ENCODE measurements around the gene KIF26B. TPM values are rescaled to one million over a fixed set of nuclear protein-coding genes. Genes with fewer than 3 reads are reported as not detected.
"Not testable (repeated sequence)": the region's sequence is repeated elsewhere in the genome, so short reads cannot be mapped to it uniquely, and the experiment has no call there.

KIF26B gene
- total RNA-seq, 1 donor from 2014 or later: 0.02 TPM

DNA sequence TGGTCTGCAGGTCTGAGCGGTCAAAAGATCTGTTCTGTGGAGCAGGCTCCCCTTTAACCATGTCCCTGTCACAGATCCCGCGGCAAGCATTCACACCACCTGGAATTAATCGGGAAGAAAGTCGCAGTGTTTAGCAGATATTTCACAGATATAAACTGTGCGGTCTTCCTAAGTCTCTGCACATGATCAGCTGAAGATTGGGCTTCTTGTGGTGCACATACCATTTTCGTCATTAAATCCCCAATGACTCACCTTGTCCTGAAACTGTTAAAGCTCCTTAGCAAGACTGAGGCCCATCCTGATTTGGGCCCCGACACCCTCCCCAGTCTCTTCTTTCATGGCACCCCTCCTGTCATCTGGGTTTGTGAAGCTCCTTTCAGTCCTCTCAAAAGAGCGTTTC is 158.8 kb downstream of the KIF26B start:
- intact Hi-C loops (cut with micrococcal nuclease): no loop called here

DNA sequence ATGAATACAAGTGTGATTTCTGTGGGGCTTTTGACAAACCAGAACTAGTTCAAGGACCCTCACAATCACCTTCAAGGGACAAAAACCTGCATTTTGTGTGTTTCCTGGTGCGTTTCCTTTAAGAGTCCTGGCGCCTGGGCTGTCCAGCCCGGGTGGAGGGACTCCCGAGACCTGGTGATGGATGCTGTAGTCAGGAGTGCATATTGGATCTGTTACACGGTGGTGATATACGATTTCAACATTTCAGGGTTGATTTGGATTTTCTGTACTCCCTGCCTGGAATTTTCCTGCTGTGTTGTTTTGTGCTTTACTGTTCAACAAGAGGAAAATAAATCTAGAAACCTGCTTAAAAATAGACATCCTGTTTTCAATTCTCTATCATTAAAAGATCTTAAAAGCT is 162.0 kb downstream of the KIF26B start:
- intact Hi-C loops (cut with micrococcal nuclease): no loop called here

DNA sequence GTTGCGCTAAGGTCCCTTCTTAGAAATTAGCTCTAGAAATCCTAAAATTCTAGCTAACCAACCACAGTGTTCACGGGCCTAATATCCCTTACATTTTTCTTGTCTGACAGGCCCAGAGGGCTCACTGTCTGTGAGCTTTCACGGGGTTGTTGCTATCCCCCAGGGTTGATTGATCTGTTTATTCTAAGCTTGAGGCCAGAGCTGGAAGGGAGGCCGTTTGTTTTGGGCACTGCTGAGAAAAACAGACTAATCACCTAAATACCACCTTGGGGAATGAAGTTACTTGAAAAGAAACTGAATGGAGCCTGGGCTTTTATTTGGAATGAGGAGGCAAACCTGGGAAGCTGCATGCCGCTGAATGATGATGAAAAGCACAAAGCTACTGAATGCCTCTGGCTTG is 162.4 kb downstream of the KIF26B start:
- intact Hi-C loops (cut with micrococcal nuclease): no loop called here

DNA sequence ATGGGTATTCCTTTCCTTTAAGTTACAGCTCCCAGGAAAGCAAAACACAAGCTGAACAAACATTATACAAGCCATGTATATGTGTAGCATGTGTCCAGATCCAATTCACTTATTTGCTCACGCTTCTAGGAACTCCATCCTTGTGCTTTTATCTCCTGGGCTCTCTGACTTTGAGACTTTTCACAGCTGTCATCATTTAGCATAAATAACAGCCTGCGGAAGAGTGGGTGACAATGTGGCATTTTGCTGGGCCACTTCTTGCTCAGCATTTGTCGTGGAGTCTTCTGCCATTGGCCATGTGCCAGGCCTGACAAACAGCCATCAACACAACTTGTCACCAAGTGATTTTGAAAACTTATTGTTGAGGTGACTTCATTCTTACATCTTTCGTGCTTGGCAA is 164.3 kb downstream of the KIF26B start:
- intact Hi-C loops (cut with micrococcal nuclease): no loop called here

DNA sequence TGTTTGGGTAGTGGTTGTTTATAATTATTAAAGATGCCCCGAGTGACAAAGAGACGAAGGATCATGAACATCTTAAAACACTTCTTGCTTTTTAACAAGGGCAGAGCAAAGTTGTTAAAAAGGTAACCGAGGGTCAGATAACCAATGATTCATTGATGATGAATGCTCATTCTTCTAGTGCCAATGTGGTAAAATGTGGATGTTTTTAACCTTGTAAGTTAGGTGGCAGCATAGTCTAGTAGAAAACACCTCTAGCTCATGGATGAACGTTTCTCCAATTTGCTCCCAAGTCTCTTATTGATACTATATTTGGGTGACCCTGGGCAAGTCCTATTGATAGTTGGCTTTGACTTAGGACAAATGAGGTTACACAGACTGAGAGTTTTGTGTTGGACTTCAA is 167.9 kb downstream of the KIF26B start:
- intact Hi-C loops (cut with micrococcal nuclease): no loop called here

DNA sequence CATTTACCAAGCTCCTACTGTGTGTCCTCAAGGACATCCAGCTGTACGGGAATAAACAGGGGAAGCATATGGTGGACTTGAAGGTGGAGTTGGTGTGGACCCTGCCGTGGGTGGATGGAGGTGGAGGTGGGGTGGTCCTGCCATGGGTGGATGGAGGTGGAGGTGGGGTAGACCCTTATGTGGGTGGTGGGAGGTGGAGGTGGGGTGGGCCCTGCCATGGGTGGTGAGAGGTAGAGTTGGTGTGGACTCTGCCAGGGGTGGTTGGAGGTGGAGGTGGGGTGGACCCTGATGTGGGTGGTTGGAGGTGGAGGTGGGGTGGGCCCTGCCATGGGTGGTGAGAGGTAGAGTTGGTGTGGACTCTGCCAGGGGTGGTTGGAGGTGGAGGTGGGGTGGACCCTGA is 169.0 kb downstream of the KIF26B start:
- intact Hi-C loops (cut with micrococcal nuclease): not testable (repeated sequence)

DNA sequence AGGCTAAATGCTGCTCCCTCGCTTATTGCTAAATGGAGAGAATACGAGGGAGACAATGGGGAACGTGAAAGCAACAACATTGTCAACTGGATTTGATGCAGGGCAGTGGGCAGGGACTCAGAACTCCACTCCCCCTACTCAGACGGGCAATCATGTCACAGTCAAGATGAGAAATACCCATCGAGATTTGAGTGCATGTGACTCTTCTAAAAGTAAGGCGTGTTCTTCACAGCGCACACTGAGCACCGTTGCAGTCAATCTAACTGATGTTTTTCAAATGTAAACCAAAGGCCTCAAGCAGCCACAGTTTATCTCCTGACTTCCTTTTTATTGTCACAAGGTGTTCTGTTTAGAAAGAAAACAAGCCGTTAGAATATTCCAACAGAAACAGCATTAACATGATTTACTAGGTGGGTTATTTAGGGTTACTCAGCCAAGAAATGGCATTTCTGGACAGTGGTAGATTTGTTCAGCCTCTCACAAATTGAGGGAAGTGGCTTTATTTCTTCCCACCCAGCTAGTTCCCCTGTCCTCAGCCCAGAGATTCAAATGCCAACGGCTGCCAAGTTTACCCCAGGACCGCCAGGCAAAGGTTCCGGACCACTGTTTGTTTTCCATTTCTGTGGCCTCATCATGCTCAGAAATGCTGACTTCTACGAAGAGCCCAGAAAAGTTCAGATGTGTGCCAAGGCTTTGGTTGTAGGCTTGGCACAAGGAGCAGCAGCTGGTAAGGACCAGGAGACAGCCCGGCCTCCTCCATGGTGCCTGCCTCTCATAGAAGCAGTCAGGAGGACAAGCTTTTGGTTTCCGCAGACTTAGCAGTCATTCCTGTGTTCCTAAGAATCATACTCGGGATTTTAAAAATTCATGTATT is 171.4 kb downstream of the KIF26B start:
- intact Hi-C loops (cut with micrococcal nuclease): no loop called here

DNA sequence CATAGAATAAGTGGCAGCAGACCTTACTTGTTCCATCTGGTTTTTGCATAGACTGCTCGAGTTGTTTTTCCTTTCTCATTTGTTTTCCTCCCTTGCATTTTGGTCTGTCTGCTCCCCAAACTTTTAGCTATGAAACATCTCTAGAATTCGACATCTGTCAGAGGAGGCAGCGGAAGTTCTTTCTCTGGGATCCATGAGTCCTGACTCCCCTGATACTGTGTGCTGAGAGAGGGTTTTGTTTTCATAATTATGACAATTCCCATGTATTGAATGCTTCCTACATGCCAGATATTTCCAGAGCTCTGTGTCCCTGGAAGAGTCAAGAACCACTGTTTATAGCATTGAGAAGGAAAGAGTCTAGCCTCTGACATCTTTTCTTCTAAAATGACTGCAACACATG is 172.6 kb downstream of the KIF26B start:
- intact Hi-C loops (cut with micrococcal nuclease): no loop called here

DNA sequence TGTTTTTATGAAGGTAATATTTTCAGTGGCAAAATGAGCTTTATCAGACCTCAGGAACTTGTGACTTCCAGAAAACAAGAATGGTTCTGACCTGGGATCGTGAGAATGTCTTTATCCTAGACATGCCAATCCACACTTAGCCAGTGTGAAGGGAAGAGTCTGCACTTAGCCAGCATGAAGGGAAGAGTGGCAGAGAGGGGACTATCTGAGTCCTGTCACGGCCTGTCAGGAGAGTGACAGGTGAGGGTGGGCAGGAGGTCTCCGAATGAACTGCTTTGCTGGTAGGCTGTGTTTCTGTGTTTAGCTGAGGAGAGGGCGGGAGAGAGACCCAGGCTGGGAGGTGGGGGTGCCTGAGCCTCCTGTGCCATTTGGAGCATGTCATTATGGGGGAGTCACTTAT is 173.1 kb downstream of the KIF26B start:
- intact Hi-C loops (cut with micrococcal nuclease): no loop called here

DNA sequence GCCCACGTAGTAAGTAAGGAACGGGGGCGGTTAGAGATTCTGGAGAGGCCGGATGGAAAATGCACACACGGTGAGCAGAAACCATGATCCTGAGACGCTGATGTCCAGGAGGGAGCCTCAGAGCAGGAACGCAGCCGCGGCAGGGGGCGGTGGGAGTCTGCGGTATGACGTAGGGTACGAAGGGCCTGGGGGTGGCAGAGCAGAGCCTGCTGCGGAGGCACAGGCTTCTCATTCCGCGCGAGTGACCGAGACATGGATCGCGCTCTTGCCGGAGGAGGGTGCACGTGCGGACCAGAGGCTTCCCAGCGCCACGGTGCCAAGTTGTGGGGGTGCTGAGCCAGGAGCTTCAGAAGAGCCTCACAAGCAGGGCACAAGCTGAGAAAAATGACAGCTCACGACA is 176.2 kb downstream of the KIF26B start:
- intact Hi-C loops (cut with micrococcal nuclease): no loop called here

DNA sequence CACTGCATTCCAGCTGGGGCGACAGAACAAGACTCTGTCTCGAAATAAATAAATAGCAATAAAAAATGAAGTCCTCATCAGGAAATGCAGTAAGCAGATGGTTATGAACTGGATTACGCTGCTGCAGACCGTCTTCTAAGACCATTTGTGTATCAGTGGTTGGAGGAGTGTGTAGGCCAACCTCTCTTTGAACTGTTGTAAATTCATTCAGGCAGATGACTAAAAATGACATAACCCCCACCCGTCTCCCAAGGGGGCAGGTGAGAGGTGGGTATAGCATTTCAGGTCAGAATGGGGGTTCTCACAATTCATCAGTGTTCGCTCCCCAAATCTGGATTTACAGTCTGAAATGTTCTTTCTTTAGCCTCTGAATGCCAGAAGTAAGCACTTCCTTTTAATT is 177.3 kb downstream of the KIF26B start:
- intact Hi-C loops (cut with micrococcal nuclease): no loop called here

DNA sequence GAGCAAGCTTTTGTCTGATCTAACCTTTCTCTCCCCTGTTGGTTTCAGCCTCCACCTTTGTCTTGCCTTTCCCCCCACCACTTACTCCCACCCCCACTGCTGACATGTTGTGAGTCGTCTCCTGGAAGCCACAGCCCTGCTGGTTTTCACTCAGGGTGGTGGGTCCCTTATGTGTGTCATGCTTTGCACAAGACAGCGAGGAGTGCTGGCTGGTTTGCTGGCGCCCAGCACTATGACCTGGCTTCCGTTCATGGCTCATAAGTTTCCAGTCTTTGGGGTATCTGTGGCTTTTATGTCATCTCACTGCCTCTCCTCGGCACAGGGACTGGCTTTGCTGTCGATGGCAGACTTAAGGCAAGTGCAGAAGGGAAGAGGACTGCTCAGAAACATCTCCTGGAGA is 177.7 kb downstream of the KIF26B start:
- intact Hi-C loops (cut with micrococcal nuclease): no loop called here

DNA sequence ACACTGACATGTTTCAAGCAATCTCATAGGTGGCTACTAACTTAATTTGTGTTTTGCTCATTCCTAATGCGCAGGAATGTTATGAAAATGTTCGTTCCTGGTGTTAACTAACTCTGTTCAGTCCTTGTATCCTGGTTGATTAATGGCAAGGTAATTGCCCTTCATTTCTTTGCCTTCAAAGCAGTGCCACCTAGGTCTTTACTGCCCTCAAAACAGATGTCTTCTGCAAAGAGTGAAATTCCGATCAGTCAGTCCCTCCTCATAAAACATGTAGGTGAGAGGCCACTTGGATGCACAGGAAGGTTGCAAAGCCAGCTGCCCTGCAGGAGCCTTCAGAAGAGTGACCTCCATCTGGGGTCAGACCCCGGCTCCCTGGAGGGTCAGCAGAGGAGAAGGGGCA is 179.4 kb downstream of the KIF26B start:
- intact Hi-C loops (cut with micrococcal nuclease): no loop called here

DNA sequence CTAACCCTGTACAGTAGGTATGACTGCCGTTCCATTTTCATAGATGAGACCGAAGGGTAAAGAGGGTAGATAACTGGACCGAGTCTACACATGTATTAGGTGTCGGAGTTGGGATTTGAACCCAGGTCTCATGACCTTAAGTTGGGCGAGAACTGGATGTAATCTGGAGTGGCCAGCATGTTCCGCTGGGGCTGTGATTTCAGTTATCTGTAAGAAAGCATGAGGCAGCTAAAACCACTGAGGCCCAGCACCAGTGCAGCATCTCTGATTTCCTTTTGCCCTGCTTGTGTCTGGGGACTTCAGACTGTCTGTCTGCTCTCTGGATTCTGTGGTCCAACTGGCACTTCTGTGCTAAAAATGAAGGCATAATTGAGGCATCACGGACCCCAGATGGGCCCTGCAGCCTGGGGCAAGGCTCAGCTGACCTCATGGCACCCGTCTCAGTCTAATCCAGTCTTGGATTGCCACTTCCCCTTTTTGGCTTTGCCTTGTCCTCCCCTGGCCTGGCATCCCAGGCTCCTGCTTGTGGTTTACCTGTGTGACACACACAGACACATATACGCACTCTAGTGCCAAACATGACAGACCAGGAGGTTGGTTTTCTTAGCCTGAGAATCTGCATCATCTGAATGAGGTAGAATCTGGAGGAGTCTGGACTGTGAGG is 180.2 kb downstream of the KIF26B start:
- intact Hi-C loops (cut with micrococcal nuclease): no loop called here

DNA sequence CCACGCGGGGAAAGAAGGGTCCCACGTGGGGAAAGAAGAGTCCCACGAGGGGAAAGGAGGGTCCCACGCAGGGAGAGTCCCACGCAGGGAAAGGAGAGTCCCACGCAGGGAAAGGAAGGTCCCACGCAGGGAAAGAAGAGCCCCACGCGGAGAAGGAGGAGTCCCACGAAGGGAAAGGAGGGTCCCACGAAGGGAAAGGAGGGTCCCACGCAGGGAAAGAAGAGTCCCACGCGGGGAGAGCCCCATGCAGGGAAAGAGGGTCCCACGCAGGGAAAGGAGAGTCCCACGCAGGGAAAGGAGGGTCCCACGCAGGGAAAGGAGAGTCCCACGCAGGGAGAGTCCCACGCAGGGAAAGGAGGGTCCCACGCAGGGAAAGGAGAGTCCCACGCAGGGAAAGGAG is 180.9 kb downstream of the KIF26B start:
- intact Hi-C loops (cut with micrococcal nuclease): not testable (repeated sequence)

DNA sequence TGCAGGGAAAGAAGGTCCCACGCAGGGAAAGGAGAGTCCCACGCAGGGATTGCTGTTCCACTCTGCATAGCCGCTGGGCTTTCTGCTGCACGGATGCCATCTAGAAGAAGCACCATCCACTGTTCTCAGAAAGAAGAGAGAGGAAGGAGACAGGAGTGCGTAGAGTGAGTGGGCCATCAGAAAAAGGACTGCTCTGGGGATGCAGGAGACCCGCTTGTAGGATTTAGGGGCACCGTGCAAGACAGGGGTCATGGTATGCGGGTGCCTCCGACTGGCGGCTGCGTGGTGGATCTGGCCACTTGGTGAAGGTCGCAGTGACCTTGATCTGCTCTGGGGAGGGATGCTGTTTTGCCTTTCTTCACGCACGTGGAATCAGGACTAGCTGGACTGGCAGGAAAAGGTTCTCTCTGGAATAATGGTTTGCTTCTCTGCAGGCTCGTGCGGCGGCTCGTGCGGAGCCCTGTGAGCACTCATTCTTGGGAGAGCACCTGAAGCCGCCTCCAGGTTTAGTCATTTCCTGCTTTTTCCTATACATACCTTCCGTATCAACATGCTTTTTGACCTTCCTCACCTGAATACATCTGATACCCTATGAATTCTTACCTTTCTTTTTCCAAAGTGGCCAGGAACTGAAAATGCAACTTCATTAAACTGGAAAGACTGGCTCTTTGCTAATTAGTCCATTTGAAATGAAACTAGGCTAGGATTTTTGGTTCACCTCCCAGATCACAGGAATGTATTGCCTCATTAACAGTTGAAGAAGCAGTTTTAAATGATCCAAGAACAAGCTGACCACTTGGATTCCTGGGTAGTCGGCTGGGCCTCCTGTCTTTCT is 181.6 kb downstream of the KIF26B start:
- intact Hi-C loops (cut with micrococcal nuclease): no loop called here

DNA sequence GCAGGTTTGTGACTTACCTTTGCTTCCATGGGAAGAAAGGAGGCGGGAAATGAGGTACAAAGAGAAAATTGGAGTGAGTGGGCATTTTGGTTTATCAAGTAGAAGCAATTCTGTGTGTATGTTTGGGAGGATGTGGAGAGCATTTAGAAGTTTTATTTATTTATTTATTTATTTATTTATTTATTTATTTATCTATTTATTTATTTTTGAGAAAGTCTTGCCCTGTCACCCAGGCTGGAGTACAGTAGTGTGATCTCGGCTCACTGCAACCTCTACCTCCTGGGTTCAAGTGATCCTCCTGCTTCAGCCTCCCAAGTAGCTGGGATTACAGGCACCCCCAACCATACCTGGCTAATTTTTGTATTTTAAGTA is 182.2 kb downstream of the KIF26B start:
- intact Hi-C loops (cut with micrococcal nuclease): not testable (repeated sequence)

DNA sequence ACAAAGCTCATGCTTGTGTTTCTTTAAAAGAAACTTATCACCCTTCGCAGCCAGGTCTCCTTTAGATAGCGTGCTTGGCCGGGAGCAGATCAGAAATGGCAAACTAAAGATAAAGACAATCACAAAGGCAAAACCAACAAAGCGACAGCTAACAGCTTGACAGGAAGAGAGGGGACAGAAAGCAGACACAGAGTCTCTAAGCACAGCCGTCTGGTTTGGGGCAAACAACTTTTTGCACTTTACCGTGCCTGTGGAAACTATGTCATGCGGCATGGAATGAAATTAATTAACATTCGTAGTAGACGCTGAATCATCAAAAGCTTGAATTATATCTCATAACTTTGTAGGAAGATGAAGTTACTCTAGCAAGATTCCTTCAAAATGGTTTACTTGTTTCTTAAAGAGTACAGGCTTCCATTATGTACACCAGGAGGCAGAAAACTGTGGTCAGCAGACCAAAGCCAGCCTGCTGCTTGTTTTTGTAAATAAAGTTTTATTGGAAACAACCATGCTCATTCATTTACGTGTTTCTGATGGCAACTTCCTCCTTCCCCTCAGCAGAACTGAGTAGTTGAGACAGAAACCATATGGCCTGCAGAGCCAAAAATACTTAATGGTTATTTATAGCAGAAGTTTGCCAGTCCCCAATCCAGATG is 183.2 kb downstream of the KIF26B start:
- intact Hi-C loops (cut with micrococcal nuclease): no loop called here

DNA sequence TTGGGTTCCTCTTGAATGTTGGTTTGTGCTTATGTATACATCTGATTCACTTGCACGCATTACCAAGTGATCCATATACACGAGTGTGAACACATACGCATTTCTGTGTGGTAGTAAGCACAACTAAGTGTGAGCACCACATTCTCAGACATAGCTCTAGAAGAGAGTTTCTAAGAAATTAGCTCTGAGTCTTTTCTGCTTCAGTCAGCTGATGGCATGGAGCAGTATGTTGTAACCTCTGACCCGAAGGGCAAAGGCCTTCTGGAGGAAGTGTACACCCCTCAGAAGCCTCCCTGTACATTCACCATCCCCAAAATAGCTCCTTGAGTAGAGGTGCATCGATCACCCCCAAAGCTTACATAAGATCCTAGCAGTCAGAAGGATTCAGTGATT is 183.7 kb downstream of the KIF26B start:
- intact Hi-C loops (cut with micrococcal nuclease): no loop called here

DNA sequence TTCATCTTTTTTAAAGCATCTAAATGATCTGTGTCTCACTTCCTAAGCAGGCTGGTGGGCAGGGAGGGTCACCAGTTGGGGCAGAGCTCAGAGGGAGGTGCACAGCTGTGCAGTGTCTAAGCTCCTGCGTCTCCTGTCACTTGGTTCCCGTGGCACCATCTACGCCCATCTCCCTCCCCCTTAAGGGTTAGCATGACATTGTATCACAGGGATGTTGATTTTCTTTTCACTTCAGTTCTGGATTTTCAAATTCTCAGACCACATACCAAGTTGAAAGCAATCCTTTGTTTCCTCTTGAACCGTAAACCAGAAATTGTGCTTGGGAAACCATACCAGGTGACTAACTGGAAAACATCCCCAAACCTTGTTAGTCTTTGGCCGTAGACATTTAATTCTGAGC is 187.0 kb downstream of the KIF26B start:
- intact Hi-C loops (cut with micrococcal nuclease): no loop called here

DNA sequence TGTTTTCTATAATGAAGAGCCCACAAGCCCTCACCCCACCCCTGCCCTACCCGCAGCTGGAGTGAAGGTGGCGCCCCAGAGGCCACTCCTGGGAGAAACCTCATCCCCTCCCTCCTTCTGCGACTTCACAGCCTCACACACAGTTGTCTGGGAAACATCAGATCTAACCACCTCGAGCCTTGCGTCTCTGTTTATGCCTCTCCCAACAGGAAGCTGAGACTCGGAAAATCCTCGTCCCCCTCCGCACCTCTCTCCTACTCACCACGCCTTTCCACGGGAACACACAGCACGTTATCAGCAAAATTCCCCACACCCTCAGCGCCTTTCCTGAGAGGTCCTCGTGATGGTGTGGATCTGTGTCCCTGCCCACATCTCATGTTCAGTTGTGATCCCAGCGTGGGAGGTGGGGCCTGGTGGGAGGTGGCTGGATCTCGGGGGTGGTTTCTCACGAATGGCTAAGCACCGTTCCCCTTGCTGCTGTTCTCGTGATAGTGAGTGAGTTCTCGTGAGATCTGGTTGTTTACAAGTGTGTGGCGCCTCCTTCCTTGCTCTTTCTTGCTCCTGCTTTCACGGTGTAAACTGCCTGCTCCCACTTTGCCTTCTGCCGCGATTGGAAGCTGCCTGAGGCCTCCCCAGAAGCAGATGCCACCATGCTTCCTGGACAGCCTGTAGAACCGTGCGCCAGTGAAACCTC is 190.6 kb downstream of the KIF26B start:
- intact Hi-C loops (cut with micrococcal nuclease): no loop called here
